Activated T-helper 1 cell treated with Interleukin-2 at 50 U/mL for 16 hours (primary cell): ENCODE results near the gene GRIN2D.
A peak's percentile ranks its signal among the peaks of the same experiment; 100 is the strongest.

Experiments used
- DNase-seq: peaks from one replicate; pipeline ENCODE4 v3.0.0-alpha.2; 2020; ENCODE audit warnings: low read depth

The GRIN2D gene

GRCh38 chr19:48393559-48394330, at the start of gene GRIN2D:
Gene GRIN2D (plus strand): TSS chr19:48393668. CDS start chr19:48398393, 4,725 bp downstream.
- DNase-seq, result no peak

GRCh38 chr19:48344892-48345291, 48.6 kb upstream of the GRIN2D start:
- DNase-seq, result no peak

GRCh38 chr19:48346191-48346590, 47.3 kb upstream of the GRIN2D start:
- no peak for DNase-seq

- no peak for DNase-seq
Observed at GRCh38 chr19:48348045-48348444, 45.4 kb upstream of the GRIN2D start.

DNA sequence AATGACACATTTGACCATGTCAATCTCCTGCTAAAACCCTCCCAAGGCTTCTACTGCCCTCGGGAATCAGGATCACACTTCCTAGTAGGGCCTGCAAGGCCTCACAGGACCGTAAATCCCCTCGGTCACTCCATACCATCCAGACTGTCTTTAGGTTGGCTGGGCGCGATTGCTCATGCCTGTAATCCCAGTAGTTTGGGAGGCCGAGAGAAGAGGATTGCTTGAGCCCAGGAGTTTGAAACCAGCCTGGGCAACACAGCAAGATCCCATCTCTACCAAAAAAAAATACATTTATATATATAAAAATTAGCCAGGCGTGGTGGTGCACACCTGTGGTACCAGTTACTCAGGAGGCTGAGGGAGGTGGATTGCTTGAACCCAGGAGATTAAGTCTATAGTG, 44.7 kb upstream of the GRIN2D start:
- no peak for DNase-seq

GRCh38 chr19:48350856-48351255, 42.6 kb upstream of the GRIN2D start:
- DNase-seq, result no peak

DNA sequence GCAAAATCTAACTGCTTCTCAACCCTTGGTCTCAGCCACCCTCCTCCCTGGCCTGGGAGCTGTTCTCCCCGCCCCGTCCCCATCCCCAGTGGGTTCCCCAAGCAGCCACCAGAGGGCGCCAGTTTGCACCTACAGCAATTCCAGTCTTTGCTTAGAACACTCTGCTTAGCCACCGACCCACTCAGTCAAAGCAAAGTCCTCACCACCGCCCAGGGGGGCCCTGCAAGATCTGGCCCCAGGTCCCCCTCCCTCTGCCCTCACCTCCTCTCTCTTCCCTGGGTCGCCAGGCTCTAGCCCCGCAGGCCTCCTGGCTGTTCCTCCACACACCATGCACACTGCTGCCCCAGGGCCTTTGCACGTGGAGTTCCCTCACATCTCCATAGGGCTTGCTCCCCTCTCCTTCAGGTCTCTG, 42.1 kb upstream of the GRIN2D start:
- peak; percentile 63 for DNase-seq

DNA sequence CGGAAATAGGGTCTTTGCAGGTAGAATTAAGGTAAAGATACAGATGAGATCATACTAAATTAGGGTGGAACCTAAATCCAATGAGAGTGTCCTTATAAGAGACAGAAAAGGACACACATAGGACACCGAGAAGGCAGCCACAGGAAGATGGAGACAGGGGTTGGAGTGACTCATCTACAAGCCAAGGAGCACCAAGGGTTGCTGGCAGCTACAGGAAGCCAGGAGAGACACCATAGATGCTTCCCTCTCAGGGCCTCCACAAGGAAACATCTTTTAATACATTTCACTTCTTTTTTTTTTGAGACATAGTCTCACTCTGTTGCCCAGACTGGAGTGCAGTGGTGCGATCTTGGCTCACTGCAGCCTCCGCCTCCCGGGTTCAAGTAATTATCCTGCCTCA, 39.8 kb upstream of the GRIN2D start:
- DNase-seq, result no peak

DNA sequence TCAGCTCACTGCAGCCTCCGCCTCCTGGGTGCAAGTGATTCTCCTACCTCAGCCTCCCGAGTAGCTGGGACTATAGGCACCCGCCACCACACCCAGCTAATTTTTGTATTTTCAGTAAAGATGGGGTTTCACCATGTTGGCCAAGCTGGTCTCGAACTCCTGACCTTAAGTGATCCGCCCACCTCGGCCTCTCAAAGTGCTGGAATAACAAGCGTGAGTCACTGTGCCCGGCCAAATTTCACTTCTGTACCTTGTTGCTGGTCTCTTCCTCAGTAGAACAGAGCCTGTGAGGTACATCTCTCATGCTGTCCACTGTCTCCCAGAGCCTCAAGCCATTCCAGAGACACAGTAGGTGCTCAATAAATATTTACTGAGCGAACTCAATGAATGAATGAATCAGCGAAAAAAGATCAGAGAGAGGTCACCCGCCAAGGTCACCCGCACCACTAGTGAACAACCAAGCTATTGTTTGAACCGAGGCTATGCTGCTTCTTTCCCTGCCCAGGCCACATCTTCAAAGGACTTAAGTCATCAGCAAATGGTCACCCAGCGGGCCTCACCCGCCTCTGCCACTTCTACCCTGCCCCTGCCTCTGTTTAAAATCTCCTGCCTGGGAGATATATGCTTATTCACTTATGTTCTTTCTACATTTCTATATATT, 39.0 kb upstream of the GRIN2D start:
- DNase-seq, result no peak

DNA sequence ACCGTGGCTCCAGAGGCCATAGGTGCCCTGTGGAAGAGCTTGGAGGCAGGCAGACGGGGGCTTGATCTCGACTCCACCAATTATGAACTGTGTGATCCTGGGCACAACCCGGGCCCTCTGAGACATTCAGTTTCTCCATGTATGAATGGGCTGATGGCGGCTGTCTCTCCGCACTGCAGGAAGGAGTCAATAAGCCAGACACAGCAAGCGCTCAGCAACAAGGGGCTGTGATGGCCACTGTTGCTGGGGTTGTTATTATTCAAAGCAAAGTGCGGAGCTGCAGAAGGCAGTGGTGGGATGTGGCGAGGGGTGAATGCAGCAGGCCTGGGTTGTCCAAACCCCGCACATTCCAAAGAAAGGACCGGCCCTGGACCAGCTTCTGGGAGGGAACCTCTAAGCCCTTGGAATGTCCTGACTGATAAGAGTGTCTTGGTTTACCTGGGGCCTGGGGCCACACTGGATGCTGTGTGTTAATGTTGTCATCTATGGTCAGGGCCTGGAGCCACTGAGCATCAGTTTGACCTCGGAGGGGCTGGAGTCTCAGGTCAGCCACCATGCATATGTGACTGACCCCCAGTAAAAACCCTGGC, 38.0 kb upstream of the GRIN2D start:
- DNase-seq, result no peak

GRCh38 chr19:48359123-48359522, 34.3 kb upstream of the GRIN2D start:
- DNase-seq, result no peak

GRCh38 chr19:48361912-48362311, 31.6 kb upstream of the GRIN2D start:
- DNase-seq, result no peak

DNA sequence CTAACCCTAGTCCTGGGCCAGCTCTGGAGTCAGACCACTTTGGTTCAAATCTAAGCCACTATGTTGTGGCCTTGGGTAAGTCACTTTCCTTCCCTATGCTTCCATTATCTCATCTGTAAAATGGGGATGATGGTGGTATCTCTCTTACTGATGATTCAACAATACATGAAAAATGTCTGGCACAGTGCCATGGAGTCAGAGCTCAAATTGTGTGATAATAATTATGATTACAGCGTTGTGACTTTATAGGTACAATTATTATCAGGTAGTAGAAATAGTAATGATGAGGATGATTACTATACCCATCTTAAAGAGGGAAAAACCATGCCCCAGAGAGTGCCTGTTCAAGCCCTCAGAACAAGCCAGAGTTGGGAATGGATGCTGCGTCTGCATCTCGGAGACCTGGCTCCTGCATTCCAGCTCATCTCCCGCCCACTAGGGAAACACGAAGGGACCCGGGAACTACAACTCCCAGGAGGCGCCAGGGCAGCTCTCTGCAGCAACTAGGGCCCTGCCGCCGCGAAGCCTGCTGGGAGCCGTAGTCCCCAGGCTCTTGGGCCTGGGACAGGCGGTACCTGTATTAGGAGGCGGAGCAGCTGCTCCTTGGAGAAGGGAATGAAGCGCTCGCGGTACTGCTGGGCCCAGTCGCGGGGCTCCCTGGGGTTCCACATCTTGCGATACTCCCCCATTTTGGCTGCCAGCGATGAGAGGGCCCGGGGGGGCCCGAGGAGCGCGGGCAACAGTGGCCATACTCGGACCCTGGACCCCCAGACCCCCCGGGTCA, 30.6 kb upstream of the GRIN2D start:
- peak; percentile 77 for DNase-seq

DNA sequence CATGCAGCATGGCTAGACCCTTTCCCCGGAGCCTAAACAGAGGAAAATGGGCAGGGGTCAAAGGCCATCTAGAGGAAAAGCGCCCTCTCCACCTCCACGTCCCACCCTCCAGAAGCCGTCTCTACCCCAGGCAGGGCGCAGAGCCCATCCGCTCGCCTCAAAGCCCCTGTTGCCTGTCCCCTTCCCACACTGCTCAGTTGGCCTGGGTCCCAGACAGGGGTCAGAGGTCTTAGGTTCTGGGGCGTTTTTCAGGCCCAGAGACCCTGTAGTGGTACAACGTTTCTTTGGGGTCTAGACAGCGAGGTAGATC, 30.0 kb upstream of the GRIN2D start:
- no peak for DNase-seq

GRCh38 chr19:48363810-48364597, 29.5 kb upstream of the GRIN2D start, which contains the start of the genes SYNGR4 and TMEM143:
Gene SYNGR4 (plus strand): TSS chr19:48364367. CDS start chr19:48365843, 1,476 bp downstream.
Gene TMEM143 (minus strand): TSS chr19:48363940. CDS start chr19:48363920, 20 bp downstream.
- DNase-seq, result peak; percentile 97

GRCh38 chr19:48364598-48365348, 28.7 kb upstream of the GRIN2D start:
- DNase-seq, result no peak

DNA sequence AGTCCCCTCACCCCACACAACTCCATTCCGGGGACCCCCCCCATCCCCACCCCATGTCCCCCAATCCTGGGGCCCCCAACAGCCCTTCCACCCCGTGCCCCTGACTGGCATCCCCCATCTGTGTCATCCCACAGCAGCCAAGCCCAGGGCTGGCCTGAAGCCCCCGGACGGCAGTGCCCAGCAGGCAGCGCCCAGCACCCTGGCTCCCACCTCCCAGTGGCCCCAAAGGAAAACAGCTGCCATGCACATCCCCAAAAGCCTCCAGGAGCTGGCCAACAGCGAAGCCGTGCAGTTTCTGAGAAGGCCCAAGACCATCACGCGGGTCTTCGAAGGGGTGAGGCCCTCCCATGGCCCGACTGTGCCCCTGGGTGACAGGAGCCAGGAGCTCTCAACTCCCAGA, 27.9 kb upstream of the GRIN2D start:
- no peak for DNase-seq

DNA sequence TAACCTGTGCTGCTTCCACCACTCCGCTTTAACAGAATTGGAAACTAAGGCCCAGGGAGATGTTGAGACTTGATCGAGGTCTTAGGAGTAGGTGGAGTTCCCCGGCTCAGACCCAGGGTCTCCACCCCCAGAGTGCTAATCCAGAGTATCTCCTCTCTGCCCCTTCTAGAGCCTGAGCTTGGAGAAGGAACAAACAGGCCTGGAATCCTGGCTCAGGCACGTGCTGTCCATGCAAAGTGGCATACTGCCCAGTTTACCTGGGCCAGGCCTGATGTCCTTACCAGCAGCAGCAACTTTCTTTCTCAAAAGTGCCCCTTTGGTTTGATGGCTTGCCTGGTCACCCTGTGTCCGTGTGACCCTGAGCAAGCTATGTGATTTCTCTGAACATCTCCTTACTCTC, 25.6 kb upstream of the GRIN2D start:
- no peak for DNase-seq

GRCh38 chr19:48368936-48369335, 24.5 kb upstream of the GRIN2D start:
- DNase-seq, result no peak

- no peak for DNase-seq
Observed at GRCh38 chr19:48370955-48371354, 22.5 kb upstream of the GRIN2D start.

DNA sequence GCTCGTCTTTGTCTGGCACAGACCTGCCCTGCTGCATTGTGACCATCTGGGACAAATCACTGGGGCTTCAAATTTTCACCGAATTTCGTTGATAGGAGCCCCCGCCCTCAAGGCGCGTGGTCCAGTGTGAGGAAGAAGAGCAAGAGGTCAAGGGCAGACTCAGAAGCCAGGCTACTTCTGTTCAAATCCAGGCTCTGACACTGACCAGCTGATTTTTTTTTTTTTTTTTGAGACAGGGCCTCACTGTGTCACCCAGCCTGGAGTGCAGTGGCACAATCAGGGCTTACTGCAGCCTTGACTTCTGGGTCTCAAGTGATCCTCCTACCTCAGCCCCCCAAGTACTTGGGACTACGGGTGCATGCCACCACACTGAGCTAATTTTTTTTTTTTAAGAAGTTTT, 22.1 kb upstream of the GRIN2D start:
- no peak for DNase-seq
